Measurements from ENCODE around the gene RPN2. TPM values are rescaled to one million over a fixed set of nuclear protein-coding genes. Genes with fewer than 3 reads are reported as not detected.

The RPN2 gene
- polyA plus RNA-seq, 3 donors: 322 to 332 (median 332) TPM

DNA sequence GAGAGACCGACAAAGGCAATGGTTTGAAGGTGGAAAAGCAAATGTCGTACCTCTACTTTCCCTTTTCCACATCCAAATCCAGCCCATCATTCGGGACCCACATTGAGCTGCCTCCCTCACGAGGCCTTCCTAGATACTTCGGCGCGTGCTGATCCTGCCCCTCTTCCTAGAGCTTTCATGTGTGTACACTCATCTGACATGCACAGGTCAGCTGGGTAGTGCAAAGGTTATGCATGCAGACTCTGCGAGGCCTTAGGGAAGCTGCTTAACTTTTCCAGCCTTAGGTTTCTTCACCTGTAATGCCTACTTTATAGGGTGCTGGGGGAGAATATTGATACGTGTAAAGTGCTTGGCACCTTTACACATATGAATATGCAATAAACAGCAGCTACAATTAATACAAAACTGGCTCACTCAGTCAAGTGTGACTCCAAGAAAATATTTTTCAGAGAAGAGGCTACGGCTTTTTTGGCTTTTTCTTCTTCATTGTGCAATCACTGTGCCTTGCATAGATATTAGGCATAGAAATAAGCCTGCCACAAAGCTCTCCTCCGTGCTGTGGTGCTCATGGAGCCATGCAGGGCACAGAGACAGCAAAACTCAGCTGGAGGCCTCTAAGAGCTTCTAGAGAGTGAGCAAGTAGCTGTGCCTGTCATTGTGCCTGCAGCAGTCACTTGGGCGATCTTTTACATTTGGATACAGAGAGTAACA is 106.7 kb downstream of the RPN2 start:
- no peak for DNase-seq (ENCODE audit: low read depth in 3 of 3, low spot score in 2 of 3)

DNA sequence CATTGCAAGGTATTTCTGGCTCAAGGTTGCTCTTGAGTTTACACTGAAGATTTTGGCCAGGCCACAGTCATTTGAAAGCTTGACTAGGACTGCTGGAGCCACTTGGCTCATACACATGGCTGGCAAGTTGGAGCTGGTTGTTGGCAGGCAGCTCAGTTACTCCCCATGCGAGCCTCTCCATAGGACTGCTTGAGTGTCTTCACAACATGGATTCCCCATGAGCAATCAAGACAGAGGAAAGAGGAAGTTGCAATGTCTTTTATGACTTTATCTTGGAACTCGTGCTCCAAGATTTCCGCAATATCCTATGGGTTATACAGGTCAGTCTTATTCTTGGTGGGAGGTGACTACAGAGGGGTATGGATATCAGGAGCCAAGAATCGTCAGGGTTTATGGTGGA is 109.0 kb downstream of the RPN2 start:
- no peak for DNase-seq (ENCODE audit: low read depth in 3 of 3, low spot score in 2 of 3)

DNA sequence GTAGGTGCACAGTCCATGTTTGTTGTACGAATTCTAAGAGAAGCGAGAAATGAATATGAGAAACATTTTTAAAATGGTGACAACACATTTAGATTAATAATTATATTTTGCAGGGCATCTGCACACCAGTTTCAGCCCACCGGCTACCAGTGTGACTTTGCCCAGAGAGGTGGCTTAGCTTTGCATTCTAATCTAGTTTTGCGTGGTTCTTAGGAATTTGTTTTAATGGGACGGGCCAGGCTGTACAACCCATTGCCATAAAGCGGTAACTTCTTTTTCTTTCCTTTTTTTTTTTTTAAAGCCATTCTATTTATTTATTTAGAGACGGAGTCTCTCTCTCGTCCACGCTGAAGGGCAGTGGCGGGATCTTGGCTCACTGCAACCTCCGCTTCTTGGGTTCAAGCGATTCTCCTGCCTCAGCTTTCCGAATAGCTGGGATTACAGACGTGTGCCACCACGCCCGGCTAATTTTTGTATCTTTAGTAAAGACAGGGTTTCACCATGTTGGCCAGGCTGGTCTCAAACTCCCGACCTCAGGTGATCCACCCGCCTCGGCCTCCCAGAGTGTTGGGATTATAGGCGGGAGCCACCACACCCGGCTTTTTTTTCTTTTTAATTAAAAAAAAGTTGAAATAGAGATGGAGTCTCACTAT is 111.2 kb downstream of the RPN2 start:
- no peak for DNase-seq (ENCODE audit: low read depth in 3 of 3, low spot score in 2 of 3)

Other genes with a start within 250 kb of the RPN2 start
- 10 to 100 TPM; 24.7 to 29.8 (median 26.7) TPM for gene SAMHD1, start 227.6 kb upstream of the RPN2 start, polyA plus RNA-seq (ENCODE audit: insufficient read length in 3 of 3)
- gene RBL1, start 83.3 kb upstream of the RPN2 start, polyA plus RNA-seq (ENCODE audit: insufficient read length in 3 of 3): 10 to 100 TPM; 10.3 to 14.0 (median 12.4) TPM
- gene MROH8, start 218 bp downstream of the RPN2 start, polyA plus RNA-seq (ENCODE audit: insufficient read length in 3 of 3): 1 to 10 TPM; 6.9 to 7.9 (median 6.9) TPM
- gene GHRH, start 82.5 kb downstream of the RPN2 start, polyA plus RNA-seq (ENCODE audit: insufficient read length in 3 of 3): not detected
- gene MANBAL, start 110.3 kb downstream of the RPN2 start, polyA plus RNA-seq (ENCODE audit: insufficient read length in 3 of 3): 10 to 100 TPM; 66.5 to 87.8 (median 75.0) TPM
- gene SRC, start 166.8 kb downstream of the RPN2 start, polyA plus RNA-seq (ENCODE audit: insufficient read length in 3 of 3): 10 to 100 TPM; 43.5 to 58.9 (median 48.1) TPM